Astrocyte (in vitro differentiated cells and primary cell): Measurements from ENCODE around the gene NDOR1. TPM values are rescaled to one million over a fixed set of nuclear protein-coding genes. Genes with fewer than 3 reads are reported as not detected.
A peak's percentile ranks its signal among the peaks of the same experiment; 100 is the strongest.

Experiments used
- DNase-seq: peaks from one replicate; pipeline ENCODE4 v3.0.0-alpha.2; 2010; ENCODE audit warnings: low read depth
- FAIRE-seq: peaks from 2 replicates; lab custom pipeline; 2011; peaks lifted over from hg19 to GRCh38; lab: Jason Lieb, UNC
- H2AFZ ChIP-seq: 2 replicates; pipeline ENCODE4 v1.6.0; 2012; ENCODE audit warnings: low read depth, low read length, inconsistent platforms
- H3K27ac ChIP-seq: 2 replicates; pipeline ENCODE4 v1.5.1; 2011; ENCODE audit warnings: low read depth, low read length, inconsistent platforms
- H3K27me3 ChIP-seq: 2 replicates; pipeline ENCODE4 v1.6.0; 2011; ENCODE audit warnings: low read length, inconsistent platforms; ENCODE audit not compliant: insufficient read depth
- H3K36me3 ChIP-seq: 2 replicates; pipeline ENCODE4 v1.5.1; 2011; ENCODE audit warnings: low read length, inconsistent platforms; ENCODE audit not compliant: insufficient read depth
- H3K4me1 ChIP-seq: 2 replicates; pipeline ENCODE4 v1.5.1; 2011; ENCODE audit warnings: low read length, inconsistent platforms; ENCODE audit not compliant: insufficient read depth
- H3K4me2 ChIP-seq: 2 replicates; pipeline ENCODE4 v1.6.0; 2012; ENCODE audit warnings: low read length, inconsistent platforms
- H3K4me3 ChIP-seq: 2 replicates; pipeline ENCODE4 v1.5.1; 2011; ENCODE audit warnings: low read depth, mild to moderate bottlenecking, low read length, inconsistent platforms; ENCODE audit not compliant: insufficient read depth
- H3K79me2 ChIP-seq: 2 replicates; pipeline ENCODE4 v1.6.0; 2012; ENCODE audit warnings: mild to moderate bottlenecking, low read length, inconsistent platforms; ENCODE audit not compliant: insufficient read depth
- H3K9ac ChIP-seq: 2 replicates; pipeline ENCODE4 v1.6.0; 2012; ENCODE audit warnings: mild to moderate bottlenecking, low read length, inconsistent platforms
- H3K9me3 ChIP-seq: 2 replicates; pipeline ENCODE4 v1.5.1; 2012; ENCODE audit warnings: low read depth, mild to moderate bottlenecking, low read length, inconsistent platforms; ENCODE audit not compliant: insufficient read depth
- H4K20me1 ChIP-seq: 2 replicates; pipeline ENCODE4 v1.6.0; 2012; ENCODE audit warnings: low read length, inconsistent platforms; ENCODE audit not compliant: insufficient read depth
- H3K27ac Mint-ChIP-seq: one replicate; pipeline ENCODE4 v1.8.0; 2021; ENCODE audit warnings: mild to moderate bottlenecking, mixed read lengths; ENCODE audit not compliant: unreplicated experiment
- H3K27me3 Mint-ChIP-seq: one replicate; pipeline ENCODE4 v1.8.0; 2021; ENCODE audit warnings: low read depth, mixed read lengths; ENCODE audit not compliant: unreplicated experiment
- H3K36me3 Mint-ChIP-seq: one replicate; pipeline ENCODE4 v1.8.0; 2021; ENCODE audit warnings: low read depth, mixed read lengths; ENCODE audit not compliant: unreplicated experiment
- H3K4me1 Mint-ChIP-seq: one replicate; pipeline ENCODE4 v1.8.0; 2021; ENCODE audit warnings: low read depth, mixed read lengths; ENCODE audit not compliant: unreplicated experiment
- H3K4me3 Mint-ChIP-seq: one replicate; pipeline ENCODE4 v1.8.0; 2021; ENCODE audit warnings: mild to moderate bottlenecking, moderate library complexity, mixed read lengths; ENCODE audit not compliant: unreplicated experiment
- H3K9me3 Mint-ChIP-seq: one replicate; pipeline ENCODE4 v1.8.0; 2021; ENCODE audit warnings: mild to moderate bottlenecking, mixed read lengths; ENCODE audit not compliant: unreplicated experiment
- CTCF ChIP-seq: IDR thresholded peaks from 2 replicates; pipeline ENCODE4 v1.5.1; 2011; ENCODE audit warnings: low read depth, mild to moderate bottlenecking, inconsistent platforms, low read length, moderate library complexity; ENCODE audit not compliant: insufficient read depth
- EZH2 ChIP-seq: IDR thresholded peaks from 2 replicates; pipeline ENCODE4 v1.6.1; 2012; ENCODE audit warnings: mild to moderate bottlenecking, low read length, inconsistent platforms; ENCODE audit not compliant: insufficient read depth
- total RNA-seq: library from RNA; stranded (reverse); gene quantifications from 2 replicates; pipeline ENCODE4 v1.2.1, GENCODE V29; 2021

Gene NDOR1
- total RNA-seq, 1 donor from 2014 or later: 14.5 TPM

DNA sequence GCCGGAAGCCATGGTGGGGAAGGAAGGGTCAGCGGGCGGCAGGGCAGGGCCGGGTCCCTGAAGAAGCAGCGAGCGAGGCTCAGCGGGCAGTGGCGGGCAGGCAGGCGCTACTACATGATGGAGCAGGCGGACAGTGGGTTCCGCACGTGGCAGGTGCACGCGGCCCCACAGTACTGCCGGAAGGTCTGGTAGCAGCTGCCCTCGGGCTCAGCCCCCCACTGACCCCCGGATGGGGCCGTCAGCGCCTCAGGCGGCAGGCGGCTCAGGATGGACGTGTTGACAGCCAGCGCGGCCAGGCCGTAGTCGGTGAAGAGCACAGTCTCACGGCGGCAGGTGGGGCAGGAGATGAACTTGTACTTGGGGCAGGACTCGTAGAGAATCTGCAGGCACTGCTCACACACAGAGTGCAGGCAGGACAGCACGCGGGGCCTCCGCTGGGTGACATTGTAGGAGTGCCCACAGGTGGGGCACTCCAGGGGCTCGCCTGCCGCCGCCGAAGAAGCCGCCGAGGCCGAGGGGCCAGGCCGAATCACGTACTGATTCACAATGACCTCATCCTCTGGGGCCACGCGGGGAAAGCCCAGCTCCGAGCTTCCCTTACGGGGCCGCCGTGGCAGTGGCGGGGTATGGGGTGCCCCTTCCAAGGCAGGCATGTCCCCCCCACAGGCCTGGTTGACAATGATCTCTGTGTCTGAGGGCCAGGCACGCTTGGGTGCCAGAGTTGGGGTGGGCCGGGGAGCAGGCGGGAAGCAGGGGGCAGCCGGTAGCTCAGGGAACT, 15.0 kb downstream of the NDOR1 start:
- H3K79me2 ChIP-seq: no peaks in the 10 kb centered on the region
- no peak overlapping the region for H3K27ac ChIP-seq
- no peak overlapping the region for H2AFZ ChIP-seq
- Mint-ChIP-seq H3K4me3 (peak overlapping the region; percentile 64), H3K4me1 (peaks cover 6% of the 10 kb centered on the region), H3K27ac (no peak overlapping the region), H3K27me3 (no peaks in the 10 kb centered on the region), H3K36me3 (no peaks in the 10 kb centered on the region), H3K9me3 (no peaks in the 10 kb centered on the region)
- peaks cover 20% of the 10 kb centered on the region for H3K4me1 ChIP-seq
- H3K4me2 ChIP-seq: no peak overlapping the region
- no peaks in the 10 kb centered on the region for H3K27me3 ChIP-seq
- no peaks in the 10 kb centered on the region for H3K9me3 ChIP-seq
- no peak overlapping the region for H3K4me3 ChIP-seq
- no peak for DNase-seq
- H3K36me3 ChIP-seq: no peaks in the 10 kb centered on the region
- no peak for FAIRE-seq
- peaks cover 8% of the 10 kb centered on the region for H4K20me1 ChIP-seq
- no peak for TF ChIP-seq CTCF
- no peak for TF ChIP-seq EZH2
- no peak overlapping the region for H3K9ac ChIP-seq

- H3K27me3 ChIP-seq: no peaks in the 10 kb centered on the region
- H3K4me1 Mint-ChIP-seq: peaks cover 6% of the 10 kb centered on the region
- FAIRE-seq (no peak), DNase-seq (no peak)
- no peaks in the 10 kb centered on the region for H3K36me3 ChIP-seq
- H3K36me3 Mint-ChIP-seq: no peaks in the 10 kb centered on the region
- no peak overlapping the region for H3K27ac Mint-ChIP-seq
- no peak overlapping the region for H3K4me3 ChIP-seq
- no peak for TF ChIP-seq EZH2
- no peak for TF ChIP-seq CTCF
- H3K9me3 Mint-ChIP-seq: no peaks in the 10 kb centered on the region
- no peak overlapping the region for H3K4me2 ChIP-seq
- peaks cover 20% of the 10 kb centered on the region for H3K4me1 ChIP-seq
- no peak overlapping the region for H2AFZ ChIP-seq
- no peaks in the 10 kb centered on the region for H3K9me3 ChIP-seq
- H3K27ac ChIP-seq: no peak overlapping the region
- peak overlapping the region; percentile 64 for H3K4me3 Mint-ChIP-seq
- no peak overlapping the region for H3K9ac ChIP-seq
- H3K79me2 ChIP-seq: no peaks in the 10 kb centered on the region
- no peaks in the 10 kb centered on the region for H3K27me3 Mint-ChIP-seq
- peaks cover 8% of the 10 kb centered on the region for H4K20me1 ChIP-seq
Measured at GRCh38 chr9:137221095-137221505, 15.6 kb downstream of the NDOR1 start.

- Mint-ChIP-seq H3K27ac (no peak overlapping the region), H3K27me3 (no peaks in the 10 kb centered on the region), H3K4me3 (no peak overlapping the region), H3K4me1 (peaks cover 10% of the 10 kb centered on the region), H3K36me3 (no peaks in the 10 kb centered on the region), H3K9me3 (no peaks in the 10 kb centered on the region)
- Histone ChIP-seq H3K9me3 (no peaks in the 10 kb centered on the region), H3K4me3 (no peak overlapping the region), H3K27ac (no peak overlapping the region), H3K36me3 (no peaks in the 10 kb centered on the region), H4K20me1 (peaks cover 8% of the 10 kb centered on the region), H3K9ac (no peak overlapping the region), H2AFZ (no peak overlapping the region), H3K27me3 (no peaks in the 10 kb centered on the region), H3K79me2 (no peaks in the 10 kb centered on the region), H3K4me1 (peaks cover 22% of the 10 kb centered on the region), H3K4me2 (peak overlapping the region; percentile 95)
- TF ChIP-seq CTCF (no peak), EZH2 (no peak)
- no peak for DNase-seq
- no peak for FAIRE-seq
Measured at GRCh38 chr9:137221506-137222111, 16.1 kb downstream of the NDOR1 start.
